ENCODE data around the gene MPEG1.

DNA sequence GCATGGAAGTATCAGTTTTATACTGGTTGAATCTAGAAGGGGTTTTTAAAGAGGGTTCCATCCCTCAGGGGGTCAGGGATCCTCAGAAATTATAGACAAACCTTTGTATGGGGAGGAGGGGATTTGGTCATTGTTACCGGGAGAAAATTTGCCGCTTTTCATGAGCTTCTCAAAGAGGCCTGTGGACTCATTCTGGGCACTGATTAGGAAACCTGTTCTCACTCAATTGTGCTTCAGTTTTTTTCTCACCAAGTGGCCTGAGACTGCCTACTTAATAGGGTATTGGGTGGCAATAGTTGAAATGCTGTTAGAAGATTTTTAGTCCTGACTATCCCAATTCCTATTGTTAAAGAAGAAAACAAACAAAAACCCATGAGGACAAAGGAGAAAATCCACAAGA is 14.0 kb downstream of the MPEG1 start:
- TF ChIP-seq POLR2A (IDR thresholded peaks at IDR 0.05; ENCODE audit: low read length): no peak
- TF ChIP-seq GATA1 (IDR thresholded peaks at IDR 0.05; ENCODE audit: low read depth, low read length): no peak
